IPS DF 6.9 (cell line): ENCODE data around the gene RAB13.
"Not testable (repeated sequence)": the region's sequence is repeated elsewhere in the genome, so short reads cannot be mapped to it uniquely, and the experiment has no call there.

Experiments
- DNase-seq: peaks from one replicate; pipeline ENCODE4 v3.0.0-alpha.2; 2013; ENCODE audit warnings: low read depth, low spot score
- H3K27ac ChIP-seq: one replicate; pipeline ENCODE4 v1.5.1; 2013; ENCODE audit warnings: low read length, control low read depth
- H3K27me3 ChIP-seq: 2 replicates; pipeline ENCODE4 v1.6.1; 2013; ENCODE audit warnings: mild to moderate bottlenecking, low read length; ENCODE audit not compliant: control insufficient read depth, insufficient read depth
- H3K36me3 ChIP-seq: 2 replicates; pipeline ENCODE4 v1.6.1; 2013; ENCODE audit warnings: low read length; ENCODE audit not compliant: control insufficient read depth, insufficient read depth
- H3K4me1 ChIP-seq: 2 replicates; pipeline ENCODE4 v1.6.1; 2013; ENCODE audit warnings: low read length; ENCODE audit not compliant: control insufficient read depth, insufficient read depth
- H3K4me3 ChIP-seq: 2 replicates; pipeline ENCODE4 v1.5.1; 2013; ENCODE audit warnings: mild to moderate bottlenecking, low read length
- H3K9me3 ChIP-seq: 2 replicates; pipeline ENCODE4 v1.6.1; 2013; ENCODE audit warnings: low read length, inconsistent platforms; ENCODE audit not compliant: control insufficient read depth, insufficient read depth
- WGBS: extraction: QIAGEN DNeasy Blood & Tissue Kit; methylation state at CpG from one replicate; pipeline ENCODE4 v1.1.7; 2013; ENCODE audit warnings: mixed read lengths, missing lambda C conversion rate; ENCODE audit not compliant: insufficient read length, insufficient coverage; 5-methylcytosine and 5-hydroxymethylcytosine counted together

The RAB13 gene

DNA sequence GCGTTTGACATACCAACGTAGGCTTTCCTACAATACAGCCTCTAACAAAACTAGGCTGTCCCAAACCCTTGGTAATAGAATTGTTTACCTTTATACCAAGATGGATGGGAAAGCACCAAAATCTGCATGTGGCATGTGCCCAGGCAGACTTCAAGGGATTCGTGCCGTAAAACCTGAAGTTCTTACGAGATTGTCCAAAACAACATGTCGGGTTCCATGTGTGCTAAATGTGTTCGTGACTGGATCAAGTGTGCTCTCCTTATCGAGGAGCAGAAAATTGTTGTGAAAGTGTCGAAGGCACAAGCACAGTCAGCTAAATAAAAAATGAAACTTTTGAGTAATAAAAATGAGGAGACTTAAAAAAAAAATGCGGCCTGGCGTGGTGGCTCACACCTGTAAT lies 9.5 kb upstream of the RAB13 start:
- no CpG with 5 or more reads among the region's 11 CpGs for WGBS
- Histone ChIP-seq H3K4me1 (no peaks in the 10 kb centered on the region), H3K36me3 (peaks cover 17% of the 10 kb centered on the region; the same call in 1 of the 2 replicates), H3K27ac (no peak overlapping the region), H3K4me3 (no peak overlapping the region), H3K27me3 (no peaks in the 10 kb centered on the region), H3K9me3 (no peaks in the 10 kb centered on the region)
- no peak for DNase-seq

DNA sequence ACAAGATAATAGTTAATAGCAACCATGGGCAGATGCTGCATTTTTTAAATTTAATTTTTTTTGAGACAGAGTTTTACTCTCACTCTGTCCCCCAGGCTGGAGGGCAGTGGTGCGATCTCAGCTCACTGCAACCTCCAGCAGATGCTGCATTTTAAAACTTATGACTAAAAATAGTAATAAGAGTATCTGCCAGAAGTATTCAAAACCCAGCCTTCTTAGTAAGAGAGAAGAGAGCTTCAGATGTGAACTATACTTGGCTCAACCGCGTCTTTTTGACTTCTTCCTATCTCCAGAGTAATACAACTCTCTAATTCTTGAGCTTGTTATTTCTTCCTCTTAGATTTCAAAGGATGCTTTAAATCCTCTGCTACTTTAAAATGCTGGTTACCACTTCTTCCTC lies 9.1 kb upstream of the RAB13 start:
- no peak overlapping the region for H3K27ac ChIP-seq
- no peak for DNase-seq
- H3K36me3 ChIP-seq, result peaks cover 17% of the 10 kb centered on the region; the same call in 1 of the 2 replicates

DNA sequence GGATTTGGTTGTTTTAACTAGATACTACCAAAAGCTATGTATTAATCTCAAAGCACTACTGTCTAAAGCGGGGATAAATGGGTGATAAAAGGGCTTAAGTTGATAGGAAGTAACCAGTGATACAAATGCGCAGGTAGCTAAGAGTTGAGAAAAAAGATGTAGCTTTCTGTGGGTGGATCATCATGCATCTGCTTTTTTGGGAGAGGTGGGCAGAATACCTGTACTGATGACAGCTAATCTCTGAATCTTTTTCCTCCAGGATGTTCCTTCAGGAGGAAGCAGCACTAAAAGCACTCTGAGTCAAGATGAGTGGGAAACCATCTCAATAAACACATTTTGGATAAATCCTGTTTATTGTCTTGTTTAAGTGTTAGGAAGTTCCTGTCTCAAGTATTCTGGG lies 5.7 kb upstream of the RAB13 start:
- no CpG with 5 or more reads among the region's 2 CpGs for WGBS
- no peaks in the 10 kb centered on the region for H3K27me3 ChIP-seq
- no peak overlapping the region for H3K4me3 ChIP-seq
- H3K4me1 ChIP-seq, result no peaks in the 10 kb centered on the region
- DNase-seq, result no peak
- H3K36me3 ChIP-seq, result peaks cover 17% of the 10 kb centered on the region; the same call in 1 of the 2 replicates
- H3K27ac ChIP-seq, result no peak overlapping the region
- H3K9me3 ChIP-seq, result no peaks in the 10 kb centered on the region

More for the DNA sequence above, 9.1 kb upstream of the RAB13 start:
- no peaks in the 10 kb centered on the region for H3K9me3 ChIP-seq
- no peaks in the 10 kb centered on the region for H3K4me1 ChIP-seq
- H3K27me3 ChIP-seq, result no peaks in the 10 kb centered on the region
- no peak overlapping the region for H3K4me3 ChIP-seq
- no CpG with 5 or more reads among the region's 3 CpGs for WGBS

DNA sequence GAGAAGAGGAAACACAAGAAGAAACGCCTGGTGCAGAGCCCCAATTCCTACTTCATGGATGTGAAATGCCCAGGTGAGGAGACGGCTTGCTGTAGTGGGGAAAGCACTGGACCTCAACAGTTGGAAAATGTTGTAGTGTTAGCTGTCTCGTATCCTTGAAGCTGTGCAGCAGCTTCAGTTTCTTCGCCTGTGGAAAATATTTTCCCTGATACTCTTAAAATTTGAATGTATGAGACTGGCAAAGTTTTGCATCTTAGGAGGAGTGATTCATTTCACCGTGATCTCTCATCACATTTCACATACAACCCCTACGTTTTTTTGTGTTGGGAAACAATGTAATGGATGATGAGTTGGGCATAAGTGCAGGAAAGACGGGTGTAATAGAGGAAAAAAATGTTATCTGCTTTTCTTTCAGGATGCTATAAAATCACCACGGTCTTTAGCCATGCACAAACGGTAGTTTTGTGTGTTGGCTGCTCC lies 5.1 kb upstream of the RAB13 start:
- Histone ChIP-seq H3K36me3 (peaks cover 17% of the 10 kb centered on the region; the same call in 1 of the 2 replicates), H3K4me3 (peak overlapping the region; percentile 84), H3K27ac (no peak overlapping the region), H3K4me1 (no peaks in the 10 kb centered on the region), H3K27me3 (no peaks in the 10 kb centered on the region), H3K9me3 (no peaks in the 10 kb centered on the region)
- no peak for DNase-seq
- WGBS, result no CpG with 5 or more reads among the region's 9 CpGs

DNA sequence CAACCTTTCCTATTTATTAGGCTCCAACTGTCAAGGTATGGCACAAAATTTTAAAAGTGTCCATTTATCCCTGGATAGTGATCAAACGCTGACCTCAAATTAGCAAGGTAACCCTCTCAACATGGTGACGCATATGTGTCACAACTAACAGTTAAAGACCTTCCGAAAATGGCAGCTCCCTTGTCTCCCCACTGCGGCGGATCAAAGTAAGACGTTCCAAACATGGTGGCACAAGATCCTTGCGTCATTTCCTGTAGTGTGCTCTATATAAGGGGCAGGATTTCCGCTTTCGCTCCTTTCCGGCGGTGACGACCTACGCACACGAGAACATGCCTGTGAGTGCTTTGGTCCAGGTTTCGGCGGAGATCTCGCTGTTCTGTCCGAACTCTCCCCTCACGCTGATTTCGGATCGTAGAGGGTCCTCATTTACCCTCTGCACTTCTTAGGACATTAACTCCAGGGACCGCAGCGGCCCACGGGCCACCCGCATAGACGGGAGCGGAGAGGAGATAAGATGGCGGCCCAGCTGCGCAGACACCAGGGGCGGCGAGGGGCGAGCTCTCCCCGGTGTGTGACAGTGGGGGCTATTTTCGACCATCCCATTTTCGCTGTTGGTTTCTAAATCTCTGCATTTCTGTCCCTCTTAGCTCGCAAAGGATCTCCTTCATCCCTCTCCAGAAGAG lies 4.5 kb upstream of the RAB13 start, which contains the start of gene RPS27:
Gene RPS27 (plus strand): TSS at position 295 of the 683 bp plus-strand sequence. CDS start 35 bp downstream, at position 330.
- Histone ChIP-seq H3K4me1 (no peaks in the 10 kb centered on the region), H3K27ac (no peak within 1 kb of the TSS), H3K27me3 (no peaks in the 10 kb centered on the region), H3K36me3 (peaks cover 17% of the 10 kb centered on the region; the same call in 1 of the 2 replicates), H3K9me3 (no peaks in the 10 kb centered on the region), H3K4me3 (peak within 1 kb of the TSS; percentile 84)
- no CpG with 5 or more reads among the region's 36 CpGs for WGBS
- peak; percentile 95 for DNase-seq

DNA sequence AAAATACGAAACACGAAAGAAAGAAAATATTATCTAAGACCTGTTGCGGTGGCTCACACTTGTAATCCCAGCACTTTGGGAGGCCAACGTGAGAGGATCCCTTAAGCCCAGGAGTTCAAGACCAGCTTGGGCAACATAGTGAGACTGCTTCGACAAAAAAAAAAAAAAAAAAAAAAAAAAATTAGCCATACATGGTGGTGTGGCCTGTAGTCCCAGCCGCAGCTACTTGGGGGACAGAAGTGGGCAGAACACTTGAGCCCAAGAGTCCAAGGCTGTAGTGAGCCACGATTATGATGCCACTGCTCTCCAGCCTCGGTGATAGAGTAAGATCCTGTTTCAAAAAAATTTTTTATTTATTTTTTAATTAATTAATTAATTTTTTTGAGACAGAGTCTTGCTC lies 1.5 kb upstream of the RAB13 start:
- Histone ChIP-seq H3K4me1 (peaks cover 1% of the 10 kb centered on the region; the same call in 1 of the 2 replicates), H3K36me3 (peaks cover 9% of the 10 kb centered on the region; the same call in 1 of the 2 replicates), H3K27me3 (no peaks in the 10 kb centered on the region), H3K27ac (no peak overlapping the region), H3K9me3 (no peaks in the 10 kb centered on the region), H3K4me3 (no peak overlapping the region)
- DNase-seq, result no peak
- no CpG with 5 or more reads among the region's 8 CpGs for WGBS

DNA sequence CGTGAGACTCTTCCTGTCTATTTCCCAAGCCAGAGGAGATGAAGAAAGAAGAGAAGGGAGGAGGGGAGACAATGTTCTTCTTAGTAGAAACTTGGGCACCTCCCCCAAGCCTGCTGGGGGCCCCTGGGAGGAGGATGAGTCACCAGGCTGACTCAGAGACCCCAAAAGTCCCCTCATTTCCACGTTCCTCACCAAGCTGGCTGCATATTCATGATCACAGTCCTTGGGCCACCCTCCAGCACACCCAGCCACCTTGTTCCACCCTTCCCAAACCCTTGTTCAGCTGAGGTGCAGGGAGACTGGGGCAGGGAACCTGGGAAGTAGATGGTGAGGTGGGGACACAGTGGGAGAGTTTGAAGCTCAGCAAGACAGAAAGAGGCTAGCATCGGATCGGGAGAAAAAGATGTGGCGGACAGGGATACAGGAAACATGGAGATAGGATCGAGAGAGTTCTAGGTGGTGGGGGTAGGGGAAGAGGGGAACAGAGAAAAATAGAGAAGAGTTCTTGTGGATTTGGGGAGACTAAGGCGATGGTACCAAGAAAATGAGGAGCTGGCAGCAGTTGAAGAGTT lies 712 bp downstream of the RAB13 start:
- Histone ChIP-seq H3K9me3 (no peaks in the 10 kb centered on the region), H3K4me1 (peaks cover 1% of the 10 kb centered on the region; the same call in 1 of the 2 replicates), H3K36me3 (peaks cover 14% of the 10 kb centered on the region; the same call in 1 of the 2 replicates), H3K4me3 (peak overlapping the region; percentile 49), H3K27me3 (no peaks in the 10 kb centered on the region), H3K27ac (no peak overlapping the region)
- no peak for DNase-seq
- no CpG with 5 or more reads among the region's 7 CpGs for WGBS

DNA sequence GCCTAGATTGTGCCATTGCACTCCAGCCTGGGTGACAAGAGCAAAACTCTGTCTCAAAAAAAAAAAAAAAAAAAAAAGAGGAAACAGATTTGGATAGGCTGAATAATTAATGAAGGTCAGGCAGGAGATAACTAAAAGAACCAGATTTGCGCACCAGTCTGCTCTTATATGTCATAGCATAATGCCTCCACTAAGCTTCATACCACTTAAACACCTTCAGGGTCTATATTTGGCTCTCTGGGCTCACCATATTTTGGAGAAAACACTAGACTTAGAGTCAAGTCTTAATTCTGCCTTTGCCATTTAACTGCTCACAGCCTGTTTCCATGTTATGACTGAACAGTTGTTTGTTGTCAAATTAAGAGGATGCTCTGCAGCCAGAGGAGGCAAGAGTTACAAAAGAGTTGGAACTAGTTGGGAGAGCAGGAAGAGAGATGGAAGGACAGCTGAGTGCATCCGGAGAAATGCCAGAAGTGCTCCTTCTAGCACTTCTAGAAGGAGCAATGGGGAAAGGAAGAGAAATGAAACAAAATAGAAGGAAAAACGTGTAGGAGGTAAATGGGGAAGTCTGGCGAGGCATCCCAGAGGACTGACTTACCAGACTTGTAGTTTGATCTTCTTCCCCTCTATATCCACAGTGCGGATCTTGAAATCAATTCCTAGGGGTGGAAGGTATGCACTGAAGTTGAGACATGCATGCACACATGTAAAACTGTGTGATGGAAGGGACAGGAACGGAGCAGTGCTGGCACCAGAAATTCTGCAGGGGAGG lies 1.8 kb downstream of the RAB13 start:
- Histone ChIP-seq H3K4me1 (peaks cover 1% of the 10 kb centered on the region; the same call in 1 of the 2 replicates), H3K36me3 (peaks cover 14% of the 10 kb centered on the region; the same call in 1 of the 2 replicates), H3K27me3 (no peaks in the 10 kb centered on the region), H3K27ac (no peak overlapping the region), H3K9me3 (no peaks in the 10 kb centered on the region), H3K4me3 (no peak overlapping the region)
- no peak for DNase-seq
- WGBS, result no CpG with 5 or more reads among the region's 6 CpGs

DNA sequence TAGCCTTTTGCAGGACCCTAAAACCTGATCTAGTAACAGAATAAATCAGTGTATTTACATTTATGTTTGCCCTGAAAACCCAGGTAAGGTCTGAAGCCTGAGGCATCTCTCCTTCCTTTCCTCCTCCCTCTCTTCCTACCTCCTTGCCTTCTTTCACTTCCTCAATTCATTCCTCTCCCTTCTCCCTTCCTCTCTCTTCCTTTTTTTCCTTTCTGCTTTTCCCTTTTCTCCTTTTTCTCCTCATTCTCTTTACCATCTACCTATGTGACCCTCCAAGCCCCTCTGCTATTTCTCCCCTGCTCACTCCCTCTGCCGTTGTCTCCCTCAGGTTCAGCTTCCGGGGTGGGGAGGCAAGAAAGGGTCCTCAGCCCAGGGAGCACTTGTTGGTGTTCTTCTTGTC lies 4.4 kb downstream of the RAB13 start:
- peaks cover 14% of the 10 kb centered on the region; the same call in 1 of the 2 replicates for H3K36me3 ChIP-seq
- H3K9me3 ChIP-seq, DNase-seq, H3K4me3 ChIP-seq, H3K27ac ChIP-seq, H3K4me1 ChIP-seq, H3K27me3 ChIP-seq: not testable (repeated sequence)
- WGBS, result no CpG with 5 or more reads among the region's 2 CpGs

DNA sequence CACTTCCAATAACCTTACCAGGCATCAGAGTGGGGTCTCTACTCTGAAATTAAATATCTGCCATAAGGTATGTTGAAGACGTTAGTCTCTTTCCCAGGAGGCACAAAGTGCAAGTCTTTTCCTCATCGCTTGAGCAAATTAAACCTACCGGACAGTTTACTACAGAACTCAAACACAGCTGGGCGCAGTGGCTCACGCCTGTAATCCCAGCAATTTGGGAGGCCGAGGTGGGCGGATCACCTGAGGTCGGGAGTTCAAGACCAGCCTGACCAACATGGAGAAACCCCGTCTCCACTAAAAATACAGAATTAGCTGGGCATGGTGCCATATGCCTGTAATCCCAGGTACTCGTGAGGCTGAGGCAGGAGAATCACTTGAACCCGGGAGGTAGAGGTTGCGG lies 7.0 kb downstream of the RAB13 start:
- WGBS, result no CpG with 5 or more reads among the region's 12 CpGs
- not testable (repeated sequence) for H3K27me3 ChIP-seq, H3K9me3 ChIP-seq, H3K4me1 ChIP-seq, H3K27ac ChIP-seq, H3K4me3 ChIP-seq, DNase-seq
- H3K36me3 ChIP-seq, result peaks cover 18% of the 10 kb centered on the region; the same call in 1 of the 2 replicates
